T-helper 2 cell treated with Interferon-gamma antibody and Interleukin-4, amounts not matched to agents 100 ng/mL and 5 ng/mL, for 36 hours (primary cell): Measurements from ENCODE around the gene FATE1. TPM values are rescaled to one million over a fixed set of nuclear protein-coding genes. Genes with fewer than 3 reads are reported as not detected.

ENCODE experiments used
- intact Hi-C: fragments of 100-400 bp; cut with micrococcal nuclease; formaldehyde crosslinking; loops from one replicate; pipeline ENCODE4 v1.15.1; 2023
- total RNA-seq: library from RNA; stranded (reverse); gene quantifications from 2 replicates; pipeline ENCODE4 v1.2.3, GENCODE V29; 2022

The FATE1 gene
- total RNA-seq, 1 donor from 2014 or later, result not detected

DNA sequence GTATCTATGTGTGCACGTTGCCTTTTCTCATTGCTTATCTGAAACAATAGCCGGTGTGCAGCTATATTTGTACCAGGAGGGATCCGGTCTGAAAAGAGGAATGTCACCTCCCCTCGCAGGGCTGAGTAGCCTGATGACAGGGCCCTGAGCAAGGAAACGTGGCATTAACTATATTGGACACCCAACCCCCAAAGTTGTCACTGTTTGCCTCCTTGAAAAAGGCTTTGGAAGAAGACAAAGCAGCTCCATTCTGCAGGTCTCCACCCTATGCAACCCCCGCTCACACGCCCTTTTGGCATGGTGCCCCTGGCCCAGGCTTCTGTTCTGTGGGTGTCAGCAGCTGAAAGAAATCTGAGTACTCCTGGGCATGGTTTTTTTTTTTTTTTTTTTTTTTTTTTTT lies 12.3 kb upstream of the FATE1 start:
- intact Hi-C loops, result no loop called here

DNA sequence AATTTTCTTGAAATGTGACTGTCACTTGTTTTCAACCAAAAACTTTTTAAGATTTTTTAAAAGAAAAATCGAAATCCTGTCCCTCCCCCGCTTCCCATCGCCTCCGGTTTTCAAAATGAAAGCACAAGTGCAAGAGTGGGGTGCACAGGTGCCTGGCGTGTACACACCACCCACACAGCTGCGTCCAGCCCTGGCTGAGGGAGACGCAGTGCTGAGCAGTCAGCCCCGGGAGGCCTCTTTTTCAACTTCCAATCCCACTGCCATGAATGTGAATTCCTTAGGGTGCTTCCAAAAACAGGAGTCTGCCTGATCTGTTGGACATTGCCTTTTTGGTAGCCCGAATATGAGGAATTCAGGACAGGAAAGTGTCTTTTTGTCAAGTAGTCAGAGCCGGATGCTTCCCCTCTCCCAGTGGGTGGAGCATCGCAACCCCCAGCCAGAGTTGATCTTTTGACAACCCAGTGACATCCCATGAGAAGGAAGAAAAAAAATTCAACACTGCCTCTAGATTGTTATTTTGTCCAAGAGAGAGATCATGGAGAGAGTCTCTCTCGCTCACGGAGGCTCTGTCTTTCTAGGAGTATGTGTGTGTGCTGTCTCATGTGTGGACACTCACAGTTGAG lies 11.7 kb upstream of the FATE1 start:
- intact Hi-C loops, result no loop called here

DNA sequence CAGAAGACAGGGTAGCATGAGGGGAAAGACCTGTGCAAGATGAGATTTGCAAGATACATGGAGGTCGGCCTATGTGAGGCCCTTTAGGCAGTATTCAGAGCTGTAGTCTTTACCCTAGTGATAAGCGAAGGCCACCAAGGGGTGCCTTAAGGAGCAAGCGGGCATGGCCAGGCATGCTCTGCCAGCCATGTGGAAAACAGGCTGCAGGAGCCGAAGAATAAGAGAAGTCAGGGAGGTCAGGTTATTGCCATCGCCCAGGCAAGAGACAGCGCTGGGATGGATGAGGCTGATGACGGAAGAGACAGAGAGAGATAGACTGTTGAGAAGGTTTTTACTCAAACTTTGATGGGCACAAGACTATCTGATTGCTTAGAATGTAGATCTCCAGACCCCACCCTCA lies 7.0 kb upstream of the FATE1 start:
- intact Hi-C loops, result no loop called here

DNA sequence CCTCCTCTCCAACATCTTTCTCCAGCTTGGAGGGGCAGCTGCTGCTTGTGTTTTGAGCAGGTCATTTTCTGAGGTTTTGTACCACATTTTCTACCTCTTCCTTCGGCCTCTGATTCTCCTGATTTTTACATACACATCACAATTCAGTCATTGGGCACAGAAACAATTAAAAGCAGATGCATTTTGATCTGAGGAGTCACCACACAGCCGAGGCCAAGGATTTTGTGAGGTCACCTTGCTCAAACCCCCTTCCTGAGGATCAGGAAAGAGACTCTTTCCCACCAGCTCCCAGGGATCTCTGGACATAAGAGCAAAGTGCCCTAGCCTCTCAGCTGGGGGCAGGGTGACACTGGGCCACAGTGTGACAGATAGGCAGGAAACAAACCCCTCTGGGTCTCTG lies 5.4 kb upstream of the FATE1 start:
- intact Hi-C loops, result no loop called here

DNA sequence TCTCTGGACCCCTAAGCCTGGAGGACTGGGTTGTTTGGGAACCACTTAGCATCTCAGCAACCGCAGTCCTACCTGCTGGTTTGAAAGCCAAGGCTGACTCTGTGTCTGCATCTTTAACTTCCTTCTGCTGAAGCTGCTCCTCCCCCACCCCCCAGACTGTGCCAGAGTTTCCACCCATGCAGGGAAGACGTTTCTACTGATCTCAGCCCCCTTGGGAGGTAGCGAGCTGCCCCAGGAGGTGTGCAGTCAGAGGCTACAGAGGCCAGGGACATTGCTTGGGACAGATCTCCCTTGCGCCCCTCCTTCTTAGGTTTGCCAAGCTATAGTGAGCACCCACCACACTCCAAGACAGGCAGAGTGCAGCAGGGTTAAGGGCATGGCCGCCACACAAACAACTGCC lies 4.7 kb upstream of the FATE1 start:
- intact Hi-C loops, result no loop called here

DNA sequence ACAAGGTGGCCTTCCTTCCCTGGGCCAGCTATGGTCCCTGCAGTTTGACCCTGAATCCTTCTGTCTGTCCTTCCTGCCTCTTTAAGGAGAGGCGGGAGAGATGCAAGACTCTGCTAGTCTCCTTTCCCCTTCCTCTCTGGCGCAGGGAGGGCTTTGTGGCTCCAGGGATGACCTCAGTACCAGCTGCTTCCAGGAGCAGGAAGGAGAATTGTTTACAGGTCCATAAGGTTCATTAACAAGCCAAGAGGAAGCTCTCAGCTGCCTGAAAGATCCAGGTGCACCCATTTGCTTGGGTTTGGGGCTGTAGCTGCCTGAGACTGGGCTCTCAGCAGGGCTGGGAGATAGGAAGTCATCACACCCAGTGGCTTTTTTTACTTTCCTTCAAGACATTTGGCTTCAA lies 4.0 kb upstream of the FATE1 start:
- intact Hi-C loops, result no loop called here

DNA sequence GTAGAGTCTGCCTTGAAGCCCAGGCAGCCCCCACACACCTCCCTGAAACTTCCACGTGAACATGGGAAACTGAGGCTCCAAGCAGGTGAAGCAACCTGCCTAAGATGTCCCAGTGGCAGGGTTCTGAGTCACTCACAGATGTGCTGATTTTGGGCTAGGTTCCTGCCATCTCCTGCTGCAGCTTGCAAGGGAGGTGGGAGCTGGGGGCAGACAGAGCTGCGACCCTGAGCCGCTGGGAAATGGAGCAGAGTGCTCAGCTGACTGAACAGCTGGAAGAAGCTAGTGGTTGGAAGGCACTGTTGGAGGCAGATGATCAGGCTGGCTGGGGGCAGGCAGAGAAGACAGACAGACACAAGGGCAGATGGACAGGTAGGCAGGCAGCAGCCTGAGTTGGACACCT lies 3.6 kb upstream of the FATE1 start:
- intact Hi-C loops, result no loop called here

DNA sequence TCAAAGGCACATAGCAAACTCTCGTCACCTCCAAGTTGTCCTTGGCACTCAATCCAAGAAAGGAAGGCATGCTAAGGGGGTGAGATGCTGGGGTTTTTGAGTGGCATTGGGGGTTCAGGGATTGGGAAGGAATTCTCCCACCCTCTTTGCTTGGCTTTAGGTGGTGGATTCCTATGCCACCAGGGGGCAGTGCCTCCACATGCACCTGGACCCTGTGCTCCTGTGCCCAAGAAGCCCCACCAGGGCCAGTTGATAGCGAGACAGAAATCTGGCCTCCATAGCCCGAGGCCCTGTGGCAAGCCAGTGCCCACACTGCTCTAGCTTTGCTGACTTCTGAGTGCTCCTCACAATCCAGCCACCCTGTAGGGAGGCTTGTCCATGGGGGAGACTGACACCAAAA lies 2.0 kb upstream of the FATE1 start:
- intact Hi-C loops, result no loop called here

DNA sequence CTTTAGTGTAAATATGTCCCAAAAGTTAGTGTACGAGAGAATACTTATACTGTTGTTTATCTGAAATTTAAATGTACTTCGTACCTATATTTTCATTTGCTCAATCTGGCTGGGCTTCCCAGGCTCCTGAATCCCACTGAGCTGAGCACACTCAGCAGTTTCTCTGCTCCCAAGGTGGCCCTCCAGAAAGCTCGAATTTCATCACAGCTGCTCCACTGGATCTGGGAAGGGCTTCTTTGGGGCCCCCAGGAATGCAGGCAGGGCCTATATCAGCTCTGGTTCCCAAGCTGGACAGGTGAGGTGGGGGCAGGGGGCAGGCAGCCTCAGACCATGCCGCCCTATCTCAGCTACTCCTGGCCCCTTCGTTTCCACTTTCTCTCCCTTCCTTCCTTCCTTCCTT lies 1.5 kb upstream of the FATE1 start:
- intact Hi-C loops, result no loop called here

DNA sequence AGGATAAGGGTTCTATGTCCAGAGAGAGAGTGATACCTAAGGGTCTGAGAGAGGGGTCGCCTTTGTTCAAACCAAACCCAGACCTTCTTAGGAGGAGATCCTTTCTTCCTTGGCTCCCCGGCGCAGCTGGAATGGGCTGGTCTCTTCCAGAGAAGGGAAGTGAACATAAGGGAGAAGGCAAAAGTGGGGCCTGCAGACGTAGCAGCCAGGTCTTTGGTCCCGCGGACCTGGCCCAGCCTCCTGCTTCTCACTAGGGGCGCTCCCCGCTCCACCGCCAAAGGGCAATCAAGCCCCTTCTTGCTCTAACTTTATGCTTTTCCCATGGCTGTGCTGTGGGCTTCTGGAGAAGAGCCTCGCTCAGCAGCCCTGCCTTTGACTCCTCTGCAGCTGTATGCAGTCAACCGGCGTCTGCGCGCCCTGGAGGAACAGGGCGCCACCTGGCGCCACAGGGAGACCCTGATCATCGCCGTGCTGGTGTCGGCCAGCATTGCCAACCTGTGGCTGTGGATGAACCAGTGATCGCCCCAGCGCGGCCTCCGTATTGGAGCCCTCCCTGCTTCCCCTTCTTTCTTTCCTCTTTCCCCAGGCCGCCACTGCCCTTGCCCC lies 6.5 kb downstream of the FATE1 start:
- intact Hi-C loops, result no loop called here

DNA sequence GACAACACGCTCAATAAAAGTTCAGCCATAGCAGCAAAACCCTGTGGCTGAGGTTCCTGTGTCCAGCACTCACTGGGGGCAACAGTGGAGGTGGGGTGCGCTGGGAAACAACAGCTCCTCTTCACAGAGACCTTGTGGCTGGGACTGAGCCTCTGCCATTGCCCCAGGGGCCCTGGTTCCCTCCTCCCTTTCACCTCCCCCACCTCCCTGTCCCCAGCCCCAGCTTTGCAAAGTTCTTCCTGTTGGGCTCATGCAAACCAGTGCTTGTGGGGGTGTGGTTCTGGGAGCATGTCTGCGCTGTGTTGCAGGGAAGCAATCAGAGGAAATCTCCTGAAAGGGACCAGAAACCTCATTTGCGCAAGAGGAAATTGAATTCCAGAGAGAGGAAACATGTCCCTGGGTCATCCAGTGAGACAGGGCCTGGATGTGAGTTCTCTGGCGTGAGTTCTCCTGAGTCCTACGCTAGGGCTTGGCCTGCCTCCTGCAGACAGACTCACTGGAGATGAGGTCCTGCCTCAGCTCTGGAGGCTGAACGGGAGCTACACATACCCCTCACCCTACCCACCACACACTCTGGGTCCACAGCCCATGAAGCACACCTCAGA lies 7.4 kb downstream of the FATE1 start:
- intact Hi-C loops, result no loop called here

DNA sequence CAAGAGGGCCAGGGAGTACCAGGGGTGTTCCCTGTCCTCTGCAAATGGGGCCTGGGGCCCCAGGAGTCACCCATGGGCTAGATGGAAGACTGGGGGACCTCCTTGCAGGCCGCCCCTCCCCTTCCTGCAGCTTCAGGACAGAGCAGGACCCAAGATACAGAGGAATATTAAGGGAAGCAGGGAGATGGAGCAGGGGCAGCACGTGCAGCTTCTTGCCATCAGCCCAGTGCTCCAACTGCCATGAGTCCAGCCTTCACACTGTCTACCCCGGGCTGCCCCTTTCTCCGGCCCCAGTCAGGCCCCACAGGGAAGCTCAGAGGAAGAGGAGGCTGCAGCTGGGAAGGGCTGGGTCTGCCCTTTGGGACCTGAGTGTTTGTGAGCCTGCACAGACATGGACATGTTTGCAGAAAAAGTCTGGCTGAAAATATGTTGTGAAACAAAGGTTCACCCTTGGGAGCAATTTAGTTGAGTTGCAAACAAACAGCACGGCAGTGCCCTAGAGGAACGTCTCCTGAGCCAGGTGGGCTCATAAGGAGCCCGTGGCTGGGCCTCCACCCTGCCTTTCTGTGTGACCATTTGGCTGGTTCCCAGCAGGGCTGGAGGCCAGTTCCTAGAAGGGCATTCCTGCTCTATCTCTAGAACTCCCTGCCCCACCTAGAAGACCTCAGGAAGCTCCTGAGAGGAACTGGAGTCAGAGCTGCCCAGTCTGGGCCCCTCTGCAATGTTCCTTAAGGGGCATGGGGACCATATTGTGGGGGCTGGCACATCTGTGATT lies 8.9 kb downstream of the FATE1 start:
- intact Hi-C loops, result no loop called here

DNA sequence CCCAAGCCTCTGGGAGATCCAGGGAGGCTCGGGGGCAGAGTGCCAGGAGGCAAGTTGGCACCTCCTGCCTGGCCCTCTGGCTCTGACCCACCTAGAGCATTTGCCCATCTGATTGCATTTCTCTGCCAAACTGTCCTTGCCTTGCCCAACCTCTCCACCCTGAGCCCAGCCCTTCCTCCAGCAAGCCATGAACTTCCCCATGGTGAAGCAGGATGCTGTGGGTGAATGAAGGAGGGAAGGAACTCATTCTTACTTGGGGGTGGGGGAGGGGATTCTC lies 9.4 kb downstream of the FATE1 start:
- intact Hi-C loops, result no loop called here

DNA sequence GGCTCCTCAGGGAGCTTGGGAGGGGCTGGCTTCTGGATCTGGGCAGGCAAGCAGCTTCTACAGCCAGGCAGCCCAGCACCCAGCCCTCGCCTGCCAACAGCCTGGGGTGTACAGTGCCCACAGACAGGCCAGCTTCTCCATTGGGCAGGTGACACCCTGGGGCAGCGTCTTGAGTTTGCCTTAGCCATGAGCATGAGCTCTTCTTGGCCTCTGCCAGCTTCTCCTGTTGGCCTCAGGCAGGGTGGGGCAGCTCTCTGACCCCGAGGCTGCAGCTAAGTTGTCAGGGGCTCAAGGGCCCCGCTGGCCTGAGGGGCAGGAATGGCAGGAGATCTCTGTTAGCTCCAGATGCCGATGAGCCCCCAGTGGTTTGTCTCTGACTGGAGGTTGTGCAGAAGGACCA lies 10.9 kb downstream of the FATE1 start:
- intact Hi-C loops, result no loop called here

DNA sequence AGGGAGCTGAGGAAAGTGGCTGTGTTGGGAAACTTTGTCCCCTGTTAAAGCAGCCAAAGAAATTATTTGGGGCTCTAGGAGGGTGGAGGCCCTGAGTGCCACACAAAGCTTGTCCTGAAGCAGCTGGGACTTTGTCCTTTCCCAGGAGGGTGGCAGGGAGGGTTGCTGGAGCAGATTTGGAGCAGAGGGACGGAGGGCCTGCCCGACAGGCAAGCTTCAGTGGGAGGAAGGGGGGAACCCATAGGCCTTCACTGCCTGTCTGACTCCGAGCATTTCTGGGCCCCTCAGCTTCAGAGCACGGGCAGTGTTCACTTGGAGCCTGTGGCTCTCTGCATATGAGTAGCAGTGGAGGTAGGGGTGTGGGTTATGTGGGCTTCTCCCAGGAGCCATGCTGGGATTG lies 11.5 kb downstream of the FATE1 start:
- intact Hi-C loops, result no loop called here

DNA sequence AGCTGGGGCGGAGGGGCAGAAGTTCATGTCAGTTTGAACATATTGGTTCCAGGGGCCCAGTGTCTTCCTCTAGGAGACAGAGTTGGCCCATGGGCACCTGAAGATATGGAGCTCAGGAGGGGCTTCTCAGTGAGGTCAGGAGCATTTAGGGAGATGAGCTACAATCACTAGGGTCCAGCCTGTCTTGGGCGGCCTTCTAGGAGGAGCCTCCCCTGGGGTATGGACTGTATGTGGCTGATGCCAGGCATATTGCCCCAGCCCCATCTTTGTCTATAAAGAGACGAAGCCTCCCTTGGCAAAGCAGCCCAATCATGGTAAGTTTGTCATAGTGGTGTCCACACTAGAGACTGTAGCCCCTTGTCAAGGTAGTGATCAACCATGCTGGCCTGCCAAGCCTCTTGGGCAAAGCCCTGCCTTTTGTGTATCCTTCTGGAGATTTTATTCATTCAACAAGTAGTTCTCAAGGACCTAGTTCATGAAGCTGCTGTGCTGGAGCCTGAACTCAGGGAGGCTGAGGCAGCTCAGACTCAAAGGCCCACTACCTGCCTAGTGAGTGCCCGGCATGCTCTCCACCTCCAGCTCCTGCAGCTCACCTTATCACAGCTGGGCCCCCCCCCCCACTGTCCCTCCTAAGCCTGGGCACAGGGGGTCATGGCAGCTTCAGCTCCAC lies 13.4 kb downstream of the FATE1 start:
- intact Hi-C loops, result no loop called here

DNA sequence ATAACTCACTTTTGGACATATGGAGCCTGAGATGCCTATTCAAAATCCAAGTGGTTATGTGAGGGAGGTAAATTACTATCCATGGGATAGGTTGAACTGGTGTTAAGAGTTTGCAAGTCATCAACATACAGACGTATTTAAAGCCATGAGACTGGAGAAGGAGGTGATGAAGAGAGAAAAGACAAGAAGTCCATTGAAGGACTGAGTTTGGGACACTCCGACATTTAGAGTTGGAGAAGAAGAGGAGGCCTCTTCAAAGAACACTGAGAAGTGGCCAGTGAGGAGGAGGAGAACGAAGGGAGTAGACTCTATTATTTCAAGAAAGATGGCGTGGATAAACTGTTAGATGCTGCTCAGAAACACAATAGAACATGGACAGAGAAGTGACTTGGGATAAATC lies 18.6 kb downstream of the FATE1 start, which contains the start of gene CNGA2:
Gene CNGA2 (plus strand): TSS at position 301 of the 400 bp plus-strand sequence. CDS start 3,738 bp downstream, outside the sequence.
- intact Hi-C loops, result no loop called here

DNA sequence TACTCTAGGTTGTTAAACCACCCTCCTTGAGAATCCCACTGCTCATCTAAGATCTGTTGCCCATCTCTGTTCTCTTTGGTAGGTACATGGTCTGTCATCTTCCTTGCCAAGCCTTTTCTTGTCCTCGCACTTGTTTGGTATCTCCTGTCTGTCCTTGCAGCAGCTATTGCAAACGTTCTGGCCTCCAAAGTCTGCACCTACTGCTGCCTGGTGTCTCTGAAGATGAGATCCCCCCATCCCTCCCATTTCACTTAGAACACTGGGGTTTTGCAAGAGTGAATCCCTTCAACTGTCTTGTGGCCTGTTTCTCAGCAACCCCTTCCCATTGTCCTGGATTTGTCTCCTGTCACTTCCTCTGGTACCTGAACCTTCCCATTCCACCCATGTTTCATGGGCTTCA lies 19.4 kb downstream of the FATE1 start:
- intact Hi-C loops, result no loop called here

DNA sequence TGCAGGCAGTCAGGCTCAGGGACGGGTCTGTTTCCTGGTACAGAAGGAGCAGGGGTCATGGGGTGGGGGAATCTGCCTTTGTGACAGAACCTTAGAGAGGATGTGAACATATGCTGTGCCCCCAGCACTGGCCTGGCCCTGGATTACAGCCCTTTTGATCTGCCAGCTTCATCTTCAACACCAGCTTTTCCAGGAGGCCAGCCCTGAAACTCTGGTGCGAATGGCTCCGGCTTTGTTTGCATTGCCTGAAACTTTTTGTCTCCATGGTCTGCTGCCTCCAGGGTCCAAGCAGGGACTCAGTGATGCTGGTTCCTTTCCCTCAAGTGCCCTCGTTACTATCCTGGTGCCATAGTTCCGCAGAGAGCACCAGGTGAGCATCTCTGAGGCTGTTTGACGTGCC lies 20.9 kb downstream of the FATE1 start:
- intact Hi-C loops, result no loop called here

DNA sequence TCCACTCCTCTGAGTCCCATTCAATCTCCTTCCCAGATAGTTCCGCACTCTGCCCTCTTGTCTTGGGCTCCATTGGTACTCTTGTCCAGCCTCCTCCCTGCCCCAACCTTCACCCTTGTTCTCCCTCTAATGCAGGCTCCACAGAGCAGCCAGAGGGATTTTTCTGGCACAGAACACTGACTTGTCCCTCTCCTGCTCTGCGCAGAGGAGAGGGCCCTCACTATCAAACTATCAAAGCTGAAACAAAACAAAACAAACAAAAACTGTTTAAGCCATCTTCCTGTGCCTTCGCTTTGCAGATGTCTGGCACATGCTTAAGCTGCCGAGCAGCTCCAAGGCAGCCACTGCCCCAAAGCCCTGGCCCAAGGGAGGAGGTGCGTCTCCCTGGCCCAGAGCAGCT lies 21.7 kb downstream of the FATE1 start:
- intact Hi-C loops, result no loop called here

DNA sequence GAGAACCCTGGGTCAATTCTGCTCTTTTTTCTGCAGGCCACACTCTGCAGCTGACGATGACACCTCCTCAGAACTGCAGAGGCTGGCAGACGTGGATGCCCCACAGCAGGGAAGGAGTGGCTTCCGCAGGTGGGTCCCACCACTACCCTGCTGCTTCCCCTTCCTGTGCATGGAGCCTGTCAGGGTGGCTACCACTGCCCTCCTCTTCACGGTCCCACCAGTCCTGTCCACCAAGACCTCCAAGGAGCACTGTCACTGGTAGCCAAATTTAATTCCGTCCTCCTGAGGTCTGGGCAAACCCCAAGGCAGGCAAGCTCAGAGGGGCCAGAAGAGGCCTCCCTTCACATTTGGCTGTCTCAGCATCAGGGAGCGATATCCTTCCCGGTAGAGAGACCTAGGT lies 22.9 kb downstream of the FATE1 start:
- intact Hi-C loops, result no loop called here

DNA sequence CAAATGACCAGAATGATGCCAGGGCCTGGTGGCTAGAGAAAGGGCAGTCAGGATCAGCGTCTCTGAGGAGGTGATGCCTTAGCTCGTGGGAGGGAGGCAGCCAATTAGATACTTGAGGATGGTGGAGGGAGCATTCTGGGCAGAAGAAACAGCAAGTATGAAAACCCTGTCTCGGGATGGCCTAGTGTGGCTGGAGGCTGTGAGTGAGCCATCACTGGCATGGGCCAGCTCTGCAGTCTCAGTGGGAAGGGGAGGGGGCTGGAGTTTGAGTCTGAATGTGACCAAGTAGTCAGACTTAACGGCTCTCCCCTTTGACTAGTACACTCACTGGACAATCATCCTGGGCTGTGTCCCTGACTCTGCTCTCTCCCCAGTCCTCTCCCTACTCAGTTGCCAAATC lies 25.8 kb downstream of the FATE1 start:
- intact Hi-C loops, result no loop called here
